Middle frontal gyrus (tissue), 1 donor: ENCODE measurements around the gene PPM1H.
"Not testable (repeated sequence)": the region's sequence is repeated elsewhere in the genome, so short reads cannot be mapped to it uniquely, and the experiment has no call there.

Experiments used
- DNase-seq: peaks from one replicate; pipeline ENCODE4 v3.0.0-alpha.2; 2015; ENCODE audit warnings: low spot score; ENCODE audit errors: extremely low spot score

The PPM1H gene

DNA sequence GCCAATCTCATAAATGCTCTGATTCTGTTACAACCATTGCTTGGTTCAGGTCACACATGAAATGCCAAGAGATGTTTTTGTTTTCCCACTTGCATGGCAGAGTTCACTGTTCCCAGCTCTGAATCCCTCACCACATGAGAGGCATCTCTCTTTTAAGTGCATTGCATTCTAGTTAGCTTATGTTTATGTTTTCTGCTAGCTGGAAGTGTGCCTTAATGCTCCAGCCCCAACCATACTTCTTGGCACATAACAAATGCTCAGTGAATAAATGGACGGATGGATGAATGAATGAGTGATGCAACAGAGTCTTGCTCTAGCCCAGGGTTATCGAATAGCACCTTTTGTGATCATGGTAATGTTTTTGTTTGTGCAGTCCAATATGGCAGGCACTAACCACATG is 197.3 kb downstream of the PPM1H start:
- no peak for DNase-seq

- DNase-seq, result no peak
These were observed 197.8 kb downstream of the PPM1H start for GRCh38 chr12:62737188-62737587.

DNA sequence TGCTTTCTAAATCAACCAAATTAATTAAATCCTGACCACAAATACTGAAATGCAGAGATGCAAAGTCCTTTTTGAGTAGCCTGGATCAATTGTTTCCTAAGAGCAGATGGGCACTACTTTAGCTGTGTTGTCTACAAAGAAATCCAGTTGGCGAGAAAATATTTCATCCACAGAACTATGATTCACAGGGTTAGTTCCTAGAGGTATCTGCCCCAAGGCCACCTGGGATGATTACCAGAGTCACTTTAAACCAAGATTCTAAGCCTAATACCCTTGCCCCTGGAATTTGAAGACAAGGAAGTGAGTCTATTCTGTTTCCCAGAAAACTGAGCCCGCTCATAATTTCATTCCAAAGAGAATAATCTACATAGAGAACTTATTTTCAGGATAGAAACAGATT is 198.4 kb downstream of the PPM1H start:
- no peak for DNase-seq

GRCh38 chr12:62732861-62733427 is 202.0 kb downstream of the PPM1H start:
- no peak for DNase-seq

DNA sequence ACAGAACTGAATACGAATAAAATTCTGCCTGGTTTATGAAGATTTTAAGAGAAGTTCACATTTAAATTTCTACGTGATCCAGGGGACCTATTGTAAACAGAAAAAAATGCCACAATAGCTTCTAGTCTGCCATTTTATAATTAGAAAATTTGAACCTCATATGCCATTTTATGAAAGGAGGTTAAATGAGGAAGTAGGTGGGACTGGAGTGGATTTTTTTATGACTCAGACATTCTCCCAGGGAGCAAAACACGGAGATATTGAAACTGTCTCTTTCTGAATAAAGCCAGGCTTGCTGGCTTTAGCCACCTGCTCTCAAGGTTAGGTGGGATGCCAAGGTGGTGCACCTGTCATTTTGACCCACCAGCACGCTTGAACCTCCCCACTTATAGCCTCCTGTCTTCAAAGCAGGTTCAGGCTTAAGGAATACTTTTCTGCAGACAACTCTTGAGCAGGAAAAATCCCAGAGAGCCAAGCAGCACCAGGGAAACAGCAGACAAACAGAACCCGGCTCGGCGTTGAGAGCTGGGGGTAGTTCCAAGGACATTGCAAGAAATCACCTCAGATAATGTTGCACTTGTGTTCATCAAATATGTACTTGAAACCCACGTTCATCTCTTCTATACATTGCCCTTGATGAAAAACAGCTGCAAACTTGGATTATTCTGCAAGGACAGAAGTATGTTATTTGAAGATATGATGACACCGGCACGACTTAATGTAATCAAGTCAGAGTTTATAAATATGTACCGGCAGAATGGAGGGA is 203.7 kb downstream of the PPM1H start:
- DNase-seq, result no peak

DNA sequence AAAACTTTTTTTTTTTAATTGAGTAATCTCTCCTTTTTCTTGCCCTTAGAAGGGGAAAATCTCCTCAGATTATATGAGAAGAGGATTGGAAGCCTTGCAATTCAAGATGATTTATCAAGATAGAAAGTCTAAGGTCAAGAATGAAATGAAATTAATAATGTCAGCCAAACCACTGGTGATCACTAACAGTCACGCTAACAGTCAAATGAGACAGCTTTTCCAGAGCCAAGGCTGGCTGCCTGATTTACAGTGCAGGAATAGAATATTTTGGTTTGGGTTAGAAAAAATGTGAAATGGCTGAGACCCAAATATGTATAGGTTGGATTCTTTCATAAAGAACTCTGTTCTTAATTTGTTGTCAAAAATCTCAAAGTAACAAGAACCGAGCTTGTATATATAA is 204.3 kb downstream of the PPM1H start:
- DNase-seq, result no peak

DNA sequence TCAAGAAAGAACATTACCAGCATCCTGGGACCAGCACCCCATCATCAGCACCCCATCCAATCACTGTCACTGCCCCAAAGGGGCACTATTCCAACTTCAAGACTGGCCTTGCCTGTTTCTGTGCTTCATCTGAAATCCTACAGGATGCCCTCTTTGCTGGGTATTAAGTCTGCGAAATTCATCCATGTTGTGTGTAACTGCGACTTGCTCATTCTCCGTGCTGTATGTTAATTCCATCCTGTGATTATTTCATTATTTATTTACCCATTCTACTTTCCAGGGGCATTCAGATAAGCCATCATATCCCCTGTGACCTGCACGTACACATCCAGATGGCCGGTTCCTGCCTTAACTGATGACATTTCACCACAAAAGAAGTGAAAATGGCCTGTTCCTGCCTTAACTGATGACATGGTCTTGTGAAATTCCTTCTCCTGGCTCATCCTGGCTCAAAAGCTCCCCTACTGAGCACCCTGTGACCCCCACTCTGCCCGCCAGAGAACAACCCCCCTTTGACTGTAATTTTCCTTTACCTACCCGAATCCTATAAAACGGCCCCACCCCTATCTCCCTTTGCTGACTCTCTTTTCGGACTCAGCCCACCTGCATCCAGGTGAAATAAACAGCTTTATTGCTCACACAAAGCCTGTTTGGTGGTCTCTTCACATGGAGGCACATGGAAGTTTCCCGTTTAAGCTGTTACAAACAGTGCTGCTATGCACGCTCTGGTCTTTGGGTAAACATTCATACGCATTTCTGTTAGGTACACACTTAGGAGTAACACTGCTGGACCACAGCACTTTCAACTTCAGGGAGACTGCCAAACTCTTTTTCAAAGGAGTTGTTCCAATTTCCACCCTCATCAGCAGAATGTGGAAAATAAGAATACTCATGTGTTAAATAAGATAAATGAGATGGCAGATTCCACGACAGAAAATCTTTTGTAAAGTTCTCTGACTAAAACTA is 205.1 kb downstream of the PPM1H start:
- DNase-seq, result not testable (repeated sequence)

DNA sequence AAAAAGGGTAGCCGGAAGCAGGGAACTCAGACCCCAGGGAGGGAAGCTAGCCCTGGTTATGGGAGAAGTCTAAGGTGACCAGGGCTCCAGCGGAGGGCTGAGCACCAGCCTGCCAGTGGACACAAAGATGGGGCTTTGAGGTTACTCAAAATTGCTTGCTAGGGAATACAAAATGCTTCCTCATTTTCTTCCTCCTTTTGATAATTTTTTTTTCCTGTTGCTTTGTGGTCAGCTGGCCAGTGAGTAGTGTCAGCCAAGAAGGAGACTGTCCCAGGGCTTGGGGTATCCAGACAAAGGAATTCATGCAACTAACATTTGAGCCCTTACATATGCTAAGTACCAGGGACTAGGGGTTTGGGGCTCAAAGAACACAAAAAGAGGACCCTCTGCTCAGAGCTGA is 206.2 kb downstream of the PPM1H start:
- DNase-seq, result no peak

GRCh38 chr12:62726471-62726980 is 208.4 kb downstream of the PPM1H start:
- DNase-seq, result no peak

- no peak for DNase-seq
These were observed 209.2 kb downstream of the PPM1H start for GRCh38 chr12:62725781-62726180.

GRCh38 chr12:62724947-62725451 is 210.0 kb downstream of the PPM1H start:
- DNase-seq, result no peak

GRCh38 chr12:62724285-62724684 is 210.7 kb downstream of the PPM1H start:
- DNase-seq, result no peak

DNA sequence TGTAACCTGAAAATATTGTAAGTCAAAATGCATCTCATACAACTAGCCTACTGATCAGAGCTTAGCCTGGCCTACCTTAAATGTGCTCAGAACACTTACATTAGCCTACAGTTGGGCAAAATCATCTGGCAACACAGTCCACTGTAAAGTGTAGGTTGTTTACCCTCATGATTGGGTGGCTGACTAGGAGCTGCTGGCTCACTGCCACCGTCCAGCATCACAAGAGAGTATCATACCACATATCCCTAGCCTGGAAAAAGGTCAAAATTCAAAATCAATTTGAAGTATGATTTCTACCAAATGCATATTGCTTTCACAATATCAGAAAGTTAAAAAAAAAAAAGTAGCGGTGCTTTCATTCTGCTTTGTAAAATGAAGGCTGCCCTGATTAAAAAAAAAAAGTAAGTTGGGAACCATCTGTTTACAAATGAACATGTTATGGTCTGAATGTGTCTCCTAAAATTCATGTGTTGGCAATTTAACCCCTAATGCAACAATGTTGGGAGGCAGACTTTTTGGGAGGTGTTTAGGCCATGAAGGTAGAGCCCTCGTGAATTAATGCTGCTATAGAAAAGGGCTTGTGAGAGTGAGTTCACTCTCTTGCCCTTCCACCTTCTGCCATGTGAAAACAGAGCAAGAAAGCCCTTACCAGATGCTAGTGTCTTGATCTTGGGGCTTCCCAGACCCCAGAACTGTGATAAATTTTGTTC is 211.8 kb downstream of the PPM1H start:
- no peak for DNase-seq

DNA sequence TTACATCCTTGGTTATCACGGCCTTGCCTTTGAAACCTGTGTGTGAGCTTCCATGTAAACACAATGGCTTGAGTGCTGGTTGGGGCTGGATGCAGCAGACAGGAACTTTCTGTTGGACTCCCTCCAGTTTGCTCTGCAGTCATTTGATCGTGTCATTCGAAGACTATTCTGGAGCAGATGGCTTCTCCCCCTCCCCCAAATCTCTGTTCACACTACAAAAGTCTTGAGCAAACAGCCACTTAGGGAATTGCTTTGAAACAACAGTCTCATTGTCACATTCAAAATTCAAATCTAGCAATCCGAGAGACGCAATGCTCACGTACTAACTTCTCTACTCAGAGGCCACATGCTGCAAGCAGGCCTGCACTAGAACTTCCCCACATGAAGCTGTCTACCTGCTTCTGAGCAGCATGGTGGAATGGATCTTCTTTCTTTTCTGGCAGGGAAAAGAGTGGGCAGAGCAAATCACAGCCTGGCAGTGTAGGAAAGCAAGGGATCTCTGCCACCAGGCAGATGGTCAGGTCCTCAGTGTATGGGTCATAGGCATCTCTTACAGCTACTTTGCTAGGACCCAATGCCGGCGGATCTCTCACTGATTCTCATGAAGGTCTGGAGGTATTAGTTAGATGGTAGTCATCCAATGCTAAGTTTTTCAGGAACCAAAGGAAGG is 214.2 kb downstream of the PPM1H start:
- peak; percentile 24 for DNase-seq

GRCh38 chr12:62720025-62720424 is 214.9 kb downstream of the PPM1H start:
- no peak for DNase-seq

DNA sequence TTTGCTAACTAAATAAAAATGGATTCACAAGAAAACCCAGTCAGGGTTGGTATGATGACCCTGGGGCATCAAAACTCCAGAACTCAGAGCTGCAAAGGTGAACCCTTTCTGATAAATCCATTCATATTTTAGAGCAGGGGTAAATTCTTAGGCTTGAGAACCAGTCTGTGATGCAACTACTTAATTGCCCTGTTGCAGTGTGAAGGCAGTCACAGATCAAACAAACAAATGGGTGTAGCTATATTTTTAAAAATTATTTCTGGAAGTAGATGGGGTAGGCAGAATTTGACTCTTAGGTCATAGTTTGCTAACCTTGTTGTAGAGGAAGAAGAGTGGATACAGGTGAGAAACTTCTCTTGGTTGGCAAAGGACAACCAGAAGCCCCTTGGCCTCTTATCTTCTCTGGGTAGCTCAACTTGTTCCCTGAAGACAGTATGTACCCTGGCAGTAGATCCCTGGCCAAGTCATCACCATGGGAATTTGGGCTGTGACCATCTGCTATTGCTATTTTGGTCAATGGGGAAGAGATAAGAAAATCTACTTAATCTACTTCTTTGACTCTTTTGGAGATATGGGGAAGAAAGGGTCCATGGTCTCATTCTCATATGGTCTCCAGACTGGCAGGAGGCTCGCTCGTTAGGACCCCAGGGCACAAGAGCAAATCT is 216.1 kb downstream of the PPM1H start:
- no peak for DNase-seq

DNA sequence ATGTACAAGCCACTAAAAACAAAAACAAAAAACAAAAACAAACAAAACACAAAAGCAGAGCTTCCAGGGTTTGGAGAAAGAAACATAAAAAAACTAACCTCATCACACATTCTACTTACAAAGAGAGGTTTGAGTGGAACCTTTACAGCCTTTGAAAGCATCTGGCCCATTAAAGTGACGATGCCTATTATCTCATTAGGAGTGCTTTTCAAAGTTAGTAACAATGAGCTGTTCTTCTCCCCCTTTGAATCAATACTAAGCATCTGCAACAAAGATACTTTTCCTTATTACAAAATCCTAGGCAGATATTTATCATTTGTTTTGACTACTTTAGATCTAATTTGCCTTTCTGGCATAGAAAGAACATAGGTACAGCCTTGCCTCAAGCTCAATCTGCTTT is 217.3 kb downstream of the PPM1H start:
- DNase-seq, result no peak

GRCh38 chr12:62716866-62717525 is 218.0 kb downstream of the PPM1H start:
- no peak for DNase-seq

- no peak for DNase-seq
These were observed 218.9 kb downstream of the PPM1H start for GRCh38 chr12:62716037-62716436.
